IMR-90 (cell line): ENCODE measurements around the gene GBF1. TPM values are rescaled to one million over a fixed set of nuclear protein-coding genes. Genes with fewer than 3 reads are reported as not detected.

Experiments used
- ATAC-seq: fragments of 200-7000 bp; cut with Tn5 transposase; 2 replicates; pipeline ENCODE4 v1.9.1; 2020; ENCODE audit warnings: low read depth, mild to moderate bottlenecking, moderate library complexity
- BruUV-seq: library from RNA; stranded (reverse); fragments of 400-500 nt; replicated peaks from 2 replicates; lab custom pipeline; 2021; lab: Mats Ljungman, UMichigan
- CTCF ChIA-PET: fragments of 300-600 bp; formaldehyde crosslinking; extraction: SDS; loops from one replicate; lab custom pipeline; 2021; ENCODE audit warnings: antibody characterized with exemption; lab: Yijun Ruan, JAX
- POLR2A ChIA-PET: fragments of 300-600 bp; sonication (Branson Sonifier 250); formaldehyde crosslinking; loops from one replicate; lab custom pipeline; 2022; ENCODE audit warnings: antibody characterized with exemption; ENCODE audit not compliant: unreplicated experiment; lab: Charles Lee
- DNase-seq: peaks from one replicate; pipeline ENCODE4 v3.0.0; 2013
- H2AFZ ChIP-seq: replicated peaks from 2 replicates; pipeline ENCODE3; 2013; ENCODE audit warnings: low read length, mild to moderate bottlenecking; ENCODE audit not compliant: poor library complexity
- H2AK5ac ChIP-seq: 2 replicates; pipeline ENCODE4 v1.6.1; 2013; ENCODE audit warnings: low read depth, low read length, inconsistent platforms
- H2AK9ac ChIP-seq: replicated peaks from 2 replicates; pipeline ENCODE3; 2013; ENCODE audit warnings: mild to moderate bottlenecking, low read depth, low read length, moderate library complexity; ENCODE audit not compliant: poor library complexity
- H2BK120ac ChIP-seq: 2 replicates; pipeline ENCODE4 v1.6.1; 2013; ENCODE audit warnings: low read depth, low read length, inconsistent platforms
- H2BK15ac ChIP-seq: 3 replicates; pipeline ENCODE4 v1.6.1; 2013; ENCODE audit warnings: low read depth, low read length, inconsistent platforms
- H2BK20ac ChIP-seq: 2 replicates; pipeline ENCODE4 v1.6.1; 2013; ENCODE audit warnings: low read depth, mild to moderate bottlenecking, inconsistent platforms, low read length, moderate library complexity
- H2BK5ac ChIP-seq: 2 replicates; pipeline ENCODE4 v1.6.1; 2013; ENCODE audit warnings: mild to moderate bottlenecking, low read depth, low read length, inconsistent platforms; ENCODE audit not compliant: poor library complexity, severe bottlenecking
- H3K14ac ChIP-seq: replicated peaks from 2 replicates; pipeline ENCODE4 v1.6.1; 2013; ENCODE audit warnings: low read depth, low read length, inconsistent platforms
- H3K18ac ChIP-seq: 2 replicates; pipeline ENCODE4 v1.6.1; 2013; ENCODE audit warnings: low read depth, low read length, control low read depth
- H3K23ac ChIP-seq: 2 replicates; pipeline ENCODE4 v1.6.1; 2013; ENCODE audit warnings: low read depth, low read length, inconsistent platforms
- H3K27ac ChIP-seq: 2 replicates; pipeline ENCODE4 v1.5.1; 2013; ENCODE audit warnings: mild to moderate bottlenecking, control low read depth, low read length; ENCODE audit not compliant: insufficient read depth
- H3K27me3 ChIP-seq: 2 replicates; pipeline ENCODE4 v1.6.1; 2013; ENCODE audit warnings: low read length; ENCODE audit not compliant: control insufficient read depth, insufficient read depth
- H3K36me3 ChIP-seq: 2 replicates; pipeline ENCODE4 v1.6.1; 2013; ENCODE audit warnings: low read length, mixed read lengths; ENCODE audit not compliant: control insufficient read depth, insufficient read depth
- H3K4ac ChIP-seq: 2 replicates; pipeline ENCODE4 v1.6.1; 2013; ENCODE audit warnings: low read depth, low read length, inconsistent platforms
- H3K4me1 ChIP-seq: 2 replicates; pipeline ENCODE4 v1.6.1; 2013; ENCODE audit warnings: low read length, mixed read lengths; ENCODE audit not compliant: control insufficient read depth, insufficient read depth
- H3K4me2 ChIP-seq: 2 replicates; pipeline ENCODE4 v1.6.1; 2013; ENCODE audit warnings: low read depth, mild to moderate bottlenecking, control low read depth, low read length, moderate library complexity
- H3K4me3 ChIP-seq: 2 replicates; pipeline ENCODE4 v1.5.1; 2013; ENCODE audit warnings: low read depth, mild to moderate bottlenecking, control low read depth, low read length, moderate library complexity; ENCODE audit not compliant: insufficient read depth
- H3K56ac ChIP-seq: 2 replicates; pipeline ENCODE4 v1.6.1; 2013; ENCODE audit warnings: low read length, inconsistent platforms; ENCODE audit not compliant: insufficient read depth; ENCODE audit errors: extremely low read depth
- H3K79me1 ChIP-seq, 2 experiments: 2 replicates each; pipeline ENCODE4 v1.6.1; 2013; ENCODE audit warnings: low read length in 2 of 2, inconsistent platforms in 1 of 2, low read depth in 1 of 2
- H3K9ac ChIP-seq: 2 replicates; pipeline ENCODE4 v1.6.1; 2013; ENCODE audit warnings: low read depth, low read length, control low read depth
- H3K9me1 ChIP-seq: 2 replicates; pipeline ENCODE4 v1.6.1; 2013; ENCODE audit warnings: low read length, inconsistent platforms; ENCODE audit not compliant: insufficient read depth
- H3K9me3 ChIP-seq: 2 replicates; pipeline ENCODE4 v1.6.1; 2013; ENCODE audit warnings: low read length; ENCODE audit not compliant: control insufficient read depth, insufficient read depth
- H4K20me1 ChIP-seq: 2 replicates; pipeline ENCODE4 v1.6.1; 2013; ENCODE audit warnings: low read length, inconsistent platforms; ENCODE audit not compliant: insufficient read depth
- H4K5ac ChIP-seq: 2 replicates; pipeline ENCODE4 v1.6.1; 2013; ENCODE audit warnings: mild to moderate bottlenecking, low read depth, low read length, control low read depth
- H4K8ac ChIP-seq, 2 experiments: 2 replicates each; pipeline ENCODE4 v1.6.1; 2013; ENCODE audit warnings: low read depth in 2 of 2, low read length in 2 of 2, control low read depth in 1 of 2, inconsistent platforms in 1 of 2
- H4K91ac ChIP-seq: 2 replicates; pipeline ENCODE4 v1.6.1; 2013; ENCODE audit warnings: low read depth, low read length, inconsistent platforms; ENCODE audit not compliant: insufficient read depth
- CTCF ChIP-seq: conservative IDR thresholded peaks from 2 replicates; pipeline ENCODE4 v1.5.1; 2012; ENCODE audit warnings: mild to moderate bottlenecking, low read depth, low read length, improper control_type of control experiment
- FOS ChIP-seq: fragments of 150-350 bp; IDR thresholded peaks from 2 replicates; pipeline ENCODE4 v1.6.1; 2016; ENCODE audit warnings: low read depth, low read length
- RAD21 ChIP-seq: IDR thresholded peaks from 2 replicates; pipeline ENCODE4 v1.6.1; 2012; ENCODE audit warnings: low read length, improper control_type of control experiment
- SMC3 ChIP-seq: fragments of 150-350 bp; IDR thresholded peaks from 2 replicates; pipeline ENCODE4 v1.6.1; 2016; ENCODE audit warnings: low read depth, mild to moderate bottlenecking, antibody characterized with exemption, low read length, moderate library complexity
- WGBS, 2 experiments: methylation state at CpG; one replicate each; pipeline versions ENCODE4 v1.1.5 to v1.1.7; 2013; ENCODE audit warnings: missing lambda C conversion rate in 2 of 2; ENCODE audit not compliant: insufficient read length in 1 of 2; ENCODE audit errors: extremely low coverage in 2 of 2; 5-methylcytosine and 5-hydroxymethylcytosine counted together
- dilution Hi-C: fragments of 300-500 bp; cut with HindIII; formaldehyde crosslinking; loops from one replicate; pipeline ENCODE4 v1.14.3; 2018; ENCODE audit warnings: low sequenced_read_pairs; ENCODE audit not compliant: unreplicated experiment
- in situ Hi-C: fragments of 300-500 bp; cut with MboI; formaldehyde crosslinking; loops from 3 replicates; pipeline ENCODE4 v1.14.3; 2019; ENCODE audit warnings: low sequenced_read_pairs, inconsistent platforms, mixed read lengths
- intact Hi-C: fragments of 100-400 bp; cut with micrococcal nuclease; formaldehyde crosslinking; loops from 2 replicates; pipeline ENCODE4 v1.10.0; 2022
- polyA plus RNA-seq, 3 experiments: library from polyadenylated mRNA; depleted of rRNA; stranded (reverse); fragments of >200 nt; gene quantifications; 2 replicates each; pipeline ENCODE4 v1.2.3, GENCODE V29; 2012; ENCODE audit warnings: low replicate concordance in 1 of 3
- total RNA-seq: library from RNA; depleted of rRNA; stranded (reverse); fragments of >200 nt; gene quantifications from 2 replicates; pipeline ENCODE4 v1.2.3, GENCODE V29; 2012

The GBF1 gene
- total and polyA plus RNA-seq, 2 of the 4 experiments (the other 2 are of a cell fraction), result 38.7 to 40.1 TPM

GRCh38 chr10:102352066-102352715 lies 106.9 kb downstream of the GBF1 start:
- no peak overlapping the region for H4K8ac ChIP-seq
- H3K56ac ChIP-seq, result no peak overlapping the region
- no TSS peak for BruUV-seq
- no peak overlapping the region for H2BK15ac ChIP-seq
- H3K36me3 ChIP-seq, result peaks cover 41% of the 10 kb centered on the region
- no peak overlapping the region for H2BK120ac ChIP-seq
- in situ Hi-C loops (loop anchor here (5.0 kb wide), 2 partner anchors 125 to 185 kb away; partner anchors contain the start of gene ELOVL3), intact Hi-C loops (loop anchor here (1.0 kb wide), 2 partner anchors 123 to 183 kb away; no protein-coding TSS in a partner anchor), dilution Hi-C loops (no loop called here)
- ATAC-seq (peak; percentile 92), DNase-seq (peak; percentile 54)
- no peaks in the 10 kb centered on the region for H3K4me1 ChIP-seq
- no peak overlapping the region for H4K91ac ChIP-seq
- peak overlapping the region; percentile 7 for H2AK9ac ChIP-seq
- no peaks in the 10 kb centered on the region for H3K9me3 ChIP-seq
- H3K14ac ChIP-seq, result no peak overlapping the region
- no peak overlapping the region for H3K23ac ChIP-seq
- peaks cover 29% of the 10 kb centered on the region for H4K20me1 ChIP-seq
- no peaks in the 10 kb centered on the region for H3K27me3 ChIP-seq
- peak; percentile 81 for TF ChIP-seq RAD21
- peak; percentile 82 for TF ChIP-seq CTCF
- no peak for TF ChIP-seq FOS
- TF ChIP-seq SMC3, result peak; percentile 90
- H3K18ac ChIP-seq, result no peak overlapping the region
- no peak overlapping the region for H3K4me2 ChIP-seq
- H3K79me1 ChIP-seq, result peaks cover 24 to 41% of the 10 kb centered on the region in 2 experiments; a peak in 3 of 4 replicates
- ChIA-PET POLR2A (interaction anchor here (0.5 kb wide), 1 partner anchor 81 kb away, joined by 3 read pairs; no protein-coding TSS in a partner anchor), CTCF (interaction anchor here (0.6 to 4.7 kb wide), 17 partner anchors 9 to 200 kb away, joined by 3 to 59 read pairs (median 3); partner anchors contain the start of genes CUEDC2, ELOVL3 and NOLC1)
- no peak overlapping the region for H4K5ac ChIP-seq
- no peak overlapping the region for H2AFZ ChIP-seq
- H3K27ac ChIP-seq, result no peak overlapping the region
- H2BK20ac ChIP-seq, result no peak overlapping the region
- no peaks in the 10 kb centered on the region for H3K9me1 ChIP-seq
- H2BK5ac ChIP-seq, result no peak overlapping the region
- H3K4ac ChIP-seq, result no peak overlapping the region
- no peak overlapping the region for H3K9ac ChIP-seq
- H3K4me3 ChIP-seq, result no peak overlapping the region
- 94% methylated on average over 2 of the region's 7 CpGs; no CpG with 5 or more reads in 1 of the 2 experiments for WGBS, 2 experiments
- H2AK5ac ChIP-seq, result no peak overlapping the region
